IMR-90 (cell line): ENCODE results near the gene OR51G2. TPM values are rescaled to one million over a fixed set of nuclear protein-coding genes. Genes with fewer than 3 reads are reported as not detected.
A peak's percentile ranks its signal among the peaks of the same experiment; 100 is the strongest.

ENCODE experiments used
- ATAC-seq: fragments of 200-7000 bp; cut with Tn5 transposase; 2 replicates; pipeline ENCODE4 v1.9.1; 2020; ENCODE audit warnings: low read depth, mild to moderate bottlenecking, moderate library complexity
- BruUV-seq: library from RNA; stranded (reverse); fragments of 400-500 nt; replicated peaks from 2 replicates; lab custom pipeline; 2021; lab: Mats Ljungman, UMichigan
- CTCF ChIA-PET: fragments of 300-600 bp; formaldehyde crosslinking; extraction: SDS; loops from one replicate; lab custom pipeline; 2021; ENCODE audit warnings: antibody characterized with exemption; lab: Yijun Ruan, JAX
- POLR2A ChIA-PET: fragments of 300-600 bp; sonication (Branson Sonifier 250); formaldehyde crosslinking; loops from one replicate; lab custom pipeline; 2022; ENCODE audit warnings: antibody characterized with exemption; ENCODE audit not compliant: unreplicated experiment; lab: Charles Lee
- DNase-seq: peaks from one replicate; pipeline ENCODE4 v3.0.0; 2013
- H2AFZ ChIP-seq: replicated peaks from 2 replicates; pipeline ENCODE3; 2013; ENCODE audit warnings: low read length, mild to moderate bottlenecking; ENCODE audit not compliant: poor library complexity
- H2AK5ac ChIP-seq: 2 replicates; pipeline ENCODE4 v1.6.1; 2013; ENCODE audit warnings: low read depth, low read length, inconsistent platforms
- H2AK9ac ChIP-seq: replicated peaks from 2 replicates; pipeline ENCODE3; 2013; ENCODE audit warnings: mild to moderate bottlenecking, low read depth, low read length, moderate library complexity; ENCODE audit not compliant: poor library complexity
- H2BK120ac ChIP-seq: 2 replicates; pipeline ENCODE4 v1.6.1; 2013; ENCODE audit warnings: low read depth, low read length, inconsistent platforms
- H2BK15ac ChIP-seq: 3 replicates; pipeline ENCODE4 v1.6.1; 2013; ENCODE audit warnings: low read depth, low read length, inconsistent platforms
- H2BK20ac ChIP-seq: 2 replicates; pipeline ENCODE4 v1.6.1; 2013; ENCODE audit warnings: low read depth, mild to moderate bottlenecking, inconsistent platforms, low read length, moderate library complexity
- H2BK5ac ChIP-seq: 2 replicates; pipeline ENCODE4 v1.6.1; 2013; ENCODE audit warnings: mild to moderate bottlenecking, low read depth, low read length, inconsistent platforms; ENCODE audit not compliant: poor library complexity, severe bottlenecking
- H3K14ac ChIP-seq: replicated peaks from 2 replicates; pipeline ENCODE4 v1.6.1; 2013; ENCODE audit warnings: low read depth, low read length, inconsistent platforms
- H3K18ac ChIP-seq: 2 replicates; pipeline ENCODE4 v1.6.1; 2013; ENCODE audit warnings: low read depth, low read length, control low read depth
- H3K23ac ChIP-seq: 2 replicates; pipeline ENCODE4 v1.6.1; 2013; ENCODE audit warnings: low read depth, low read length, inconsistent platforms
- H3K27ac ChIP-seq: 2 replicates; pipeline ENCODE4 v1.5.1; 2013; ENCODE audit warnings: mild to moderate bottlenecking, control low read depth, low read length; ENCODE audit not compliant: insufficient read depth
- H3K27me3 ChIP-seq: 2 replicates; pipeline ENCODE4 v1.6.1; 2013; ENCODE audit warnings: low read length; ENCODE audit not compliant: control insufficient read depth, insufficient read depth
- H3K36me3 ChIP-seq: 2 replicates; pipeline ENCODE4 v1.6.1; 2013; ENCODE audit warnings: low read length, mixed read lengths; ENCODE audit not compliant: control insufficient read depth, insufficient read depth
- H3K4ac ChIP-seq: 2 replicates; pipeline ENCODE4 v1.6.1; 2013; ENCODE audit warnings: low read depth, low read length, inconsistent platforms
- H3K4me1 ChIP-seq: 2 replicates; pipeline ENCODE4 v1.6.1; 2013; ENCODE audit warnings: low read length, mixed read lengths; ENCODE audit not compliant: control insufficient read depth, insufficient read depth
- H3K4me2 ChIP-seq: 2 replicates; pipeline ENCODE4 v1.6.1; 2013; ENCODE audit warnings: low read depth, mild to moderate bottlenecking, control low read depth, low read length, moderate library complexity
- H3K4me3 ChIP-seq: 2 replicates; pipeline ENCODE4 v1.5.1; 2013; ENCODE audit warnings: low read depth, mild to moderate bottlenecking, control low read depth, low read length, moderate library complexity; ENCODE audit not compliant: insufficient read depth
- H3K56ac ChIP-seq: 2 replicates; pipeline ENCODE4 v1.6.1; 2013; ENCODE audit warnings: low read length, inconsistent platforms; ENCODE audit not compliant: insufficient read depth; ENCODE audit errors: extremely low read depth
- H3K79me1 ChIP-seq, 2 experiments: 2 replicates each; pipeline ENCODE4 v1.6.1; 2013; ENCODE audit warnings: low read length in 2 of 2, inconsistent platforms in 1 of 2, low read depth in 1 of 2
- H3K9ac ChIP-seq: 2 replicates; pipeline ENCODE4 v1.6.1; 2013; ENCODE audit warnings: low read depth, low read length, control low read depth
- H3K9me1 ChIP-seq: 2 replicates; pipeline ENCODE4 v1.6.1; 2013; ENCODE audit warnings: low read length, inconsistent platforms; ENCODE audit not compliant: insufficient read depth
- H3K9me3 ChIP-seq: 2 replicates; pipeline ENCODE4 v1.6.1; 2013; ENCODE audit warnings: low read length; ENCODE audit not compliant: control insufficient read depth, insufficient read depth
- H4K20me1 ChIP-seq: 2 replicates; pipeline ENCODE4 v1.6.1; 2013; ENCODE audit warnings: low read length, inconsistent platforms; ENCODE audit not compliant: insufficient read depth
- H4K5ac ChIP-seq: 2 replicates; pipeline ENCODE4 v1.6.1; 2013; ENCODE audit warnings: mild to moderate bottlenecking, low read depth, low read length, control low read depth
- H4K8ac ChIP-seq, 2 experiments: 2 replicates each; pipeline ENCODE4 v1.6.1; 2013; ENCODE audit warnings: low read depth in 2 of 2, low read length in 2 of 2, control low read depth in 1 of 2, inconsistent platforms in 1 of 2
- H4K91ac ChIP-seq: 2 replicates; pipeline ENCODE4 v1.6.1; 2013; ENCODE audit warnings: low read depth, low read length, inconsistent platforms; ENCODE audit not compliant: insufficient read depth
- BHLHE40 ChIP-seq: fragments of 150-350 bp; IDR thresholded peaks from 2 replicates; pipeline ENCODE4 v1.6.1; 2016; ENCODE audit warnings: mild to moderate bottlenecking, low read depth, low read length
- CEBPB ChIP-seq: IDR thresholded peaks from 2 replicates; pipeline ENCODE4 v1.6.1; 2012; ENCODE audit warnings: low read depth, low read length, improper control_type of control experiment
- FOS ChIP-seq: fragments of 150-350 bp; IDR thresholded peaks from 2 replicates; pipeline ENCODE4 v1.6.1; 2016; ENCODE audit warnings: low read depth, low read length
- WGBS, 2 experiments: methylation state at CpG; one replicate each; pipeline versions ENCODE4 v1.1.5 to v1.1.7; 2013; ENCODE audit warnings: missing lambda C conversion rate in 2 of 2; ENCODE audit not compliant: insufficient read length in 1 of 2; ENCODE audit errors: extremely low coverage in 2 of 2; 5-methylcytosine and 5-hydroxymethylcytosine counted together
- dilution Hi-C: fragments of 300-500 bp; cut with HindIII; formaldehyde crosslinking; loops from one replicate; pipeline ENCODE4 v1.14.3; 2018; ENCODE audit warnings: low sequenced_read_pairs; ENCODE audit not compliant: unreplicated experiment
- in situ Hi-C: fragments of 300-500 bp; cut with MboI; formaldehyde crosslinking; loops from 3 replicates; pipeline ENCODE4 v1.14.3; 2019; ENCODE audit warnings: low sequenced_read_pairs, inconsistent platforms, mixed read lengths
- intact Hi-C: fragments of 100-400 bp; cut with micrococcal nuclease; formaldehyde crosslinking; loops from 2 replicates; pipeline ENCODE4 v1.10.0; 2022
- polyA plus RNA-seq, 3 experiments: library from polyadenylated mRNA; depleted of rRNA; stranded (reverse); fragments of >200 nt; gene quantifications; 2 replicates each; pipeline ENCODE4 v1.2.3, GENCODE V29; 2012; ENCODE audit warnings: low replicate concordance in 1 of 3
- total RNA-seq: library from RNA; depleted of rRNA; stranded (reverse); fragments of >200 nt; gene quantifications from 2 replicates; pipeline ENCODE4 v1.2.3, GENCODE V29; 2012

Gene OR51G2
- total and polyA plus RNA-seq, 2 of the 4 experiments (the other 2 are of a cell fraction): not detected

DNA sequence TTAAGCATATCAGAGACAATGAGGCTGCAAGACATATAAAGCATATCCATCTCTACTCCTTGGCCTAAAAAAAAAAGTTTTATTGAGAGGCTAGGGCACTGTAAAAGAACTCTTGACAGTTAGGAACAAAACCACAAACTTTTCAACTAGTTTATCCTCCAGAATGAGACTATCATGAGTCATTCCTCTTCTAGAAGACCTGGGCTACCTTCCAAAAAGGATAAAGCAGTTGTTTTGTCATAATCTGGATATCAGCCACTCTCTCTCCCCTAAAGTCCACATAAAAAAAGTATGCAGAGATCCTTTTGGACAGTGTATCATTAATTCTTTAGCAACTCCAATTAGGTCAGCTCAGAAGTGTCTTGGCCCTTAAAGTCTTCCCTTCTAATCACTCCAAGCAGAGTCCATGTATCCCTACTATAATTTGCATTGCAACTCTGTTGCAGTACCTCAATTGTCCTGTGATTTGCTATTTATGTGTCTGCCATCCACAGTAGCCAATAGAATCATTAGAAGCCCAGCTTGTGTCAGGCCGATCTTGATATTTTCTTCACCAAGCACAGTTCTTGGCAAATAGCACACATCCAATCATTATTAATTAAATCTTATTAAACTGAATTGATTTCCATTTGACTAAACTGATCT is 27.0 kb downstream of the OR51G2 start:
- Histone ChIP-seq H3K27ac (no peak overlapping the region), H4K5ac (no peak overlapping the region), H4K91ac (no peak overlapping the region), H4K20me1 (no peaks in the 10 kb centered on the region), H2BK15ac (peak overlapping the region; percentile 21; the same call in 1 of the 3 replicates), H3K79me1 (no peaks in the 10 kb centered on the region), H3K23ac (no peak overlapping the region), H2AFZ (no peak overlapping the region), H3K56ac (no peak overlapping the region), H3K9me1 (no peaks in the 10 kb centered on the region), H2AK9ac (no peak overlapping the region), H2BK120ac (peak overlapping the region; percentile 36; the same call in 1 of the 2 replicates), H3K14ac (no peak overlapping the region), H3K9ac (no peak overlapping the region), H4K8ac (no peak overlapping the region), H3K27me3 (no peaks in the 10 kb centered on the region), H3K4me2 (no peak overlapping the region; the same call in 1 of the 2 replicates), H3K4me3 (no peak overlapping the region), H3K4me1 (no peaks in the 10 kb centered on the region; the same call in 1 of the 2 replicates), H2BK5ac (peak overlapping the region; percentile 50), H3K36me3 (no peaks in the 10 kb centered on the region), H3K4ac (no peak overlapping the region), H2BK20ac (peak overlapping the region; percentile 27), H3K18ac (peak overlapping the region; percentile 18; the same call in 1 of the 2 replicates), H3K9me3 (no peaks in the 10 kb centered on the region), H2AK5ac (peak overlapping the region; percentile 60; the same call in 1 of the 2 replicates)
- peak; percentile 93 for DNase-seq
- dilution Hi-C loops (no loop called here), in situ Hi-C loops (no loop called here), intact Hi-C loops (no loop called here)
- peak; percentile 90 for ATAC-seq
- ChIA-PET CTCF (interaction anchor here (0.7 to 1.1 kb wide), 2 partner anchors 21 to 255 kb away, joined by 3 read pairs; partner anchors contain the start of gene OR51D1), POLR2A (no interaction called here)
- TF ChIP-seq FOS (peak; percentile 70; the same call in 1 of the 2 replicates), CEBPB (0 out of 2 replicates have a peak, but pooled peaks have one; percentile 19), BHLHE40 (no peak)
- WGBS, 2 experiments: no CpG with 5 or more reads among the region's 1 CpG
- no TSS peak for BruUV-seq
